ENCODE data around the gene FIBP. TPM values are rescaled to one million over a fixed set of nuclear protein-coding genes. Genes with fewer than 3 reads are reported as not detected.

FIBP gene
- total and polyA plus RNA-seq, 10 of the 15 experiments (the other 5 are each of a cell fraction or from before 2014, with no cell fraction given), result 65.1 to 182 (median 94.6) TPM

DNA sequence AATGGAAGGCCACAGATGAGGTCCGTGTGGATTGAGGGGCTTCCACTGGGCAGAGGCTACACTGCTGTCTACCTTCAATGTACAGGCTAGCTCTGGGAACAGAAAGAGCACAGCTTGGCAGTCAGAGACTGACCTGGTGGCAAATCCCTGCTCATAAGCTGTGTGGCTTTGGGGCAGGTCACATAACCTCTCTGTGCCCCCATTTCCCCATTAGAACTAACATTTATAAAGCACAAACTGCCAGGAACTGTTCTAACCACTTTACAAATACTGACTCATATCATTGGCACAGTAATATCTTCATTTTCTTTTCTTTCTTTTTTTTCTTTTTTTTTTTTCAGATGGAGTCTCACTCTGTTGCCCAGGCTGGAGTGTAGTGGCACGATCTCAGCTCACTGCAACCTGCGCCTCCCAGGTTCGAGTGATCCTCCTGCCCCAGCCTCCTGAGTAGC is 8.8 kb upstream of the FIBP start:
- no peak for FAIRE-seq
- peaks cover 31% of the 10 kb centered on the region for H3K79me2 ChIP-seq (ENCODE audit: control insufficient read depth, insufficient read depth, low read length)
- H3K4me1 ChIP-seq (ENCODE audit: control insufficient read depth, insufficient read depth, low read length), result peaks cover 20% of the 10 kb centered on the region
- H3K4me3 ChIP-seq, result no peak overlapping the region
- no peaks in the 10 kb centered on the region for H3K36me3 ChIP-seq (ENCODE audit: control insufficient read depth in 2 of 2, insufficient read depth in 2 of 2, low read length in 1 of 2)
- in situ Hi-C loops (cut with MboI), result no loop called here
- intact Hi-C loops (cut with micrococcal nuclease; ENCODE audit: unreplicated experiment), result loop anchor here (10.0 kb wide), 1 partner anchor 238 kb away; no protein-coding TSS in a partner anchor
- no peak overlapping the region for H3K9ac ChIP-seq (ENCODE audit: control insufficient read depth, insufficient read depth, low read length)
- H3K4me2 ChIP-seq (ENCODE audit: control insufficient read depth, insufficient read depth), result no peak overlapping the region
- H3K27ac ChIP-seq (ENCODE audit: control insufficient read depth, insufficient read depth), result no peak overlapping the region
- ChIA-PET CTCF (interaction anchor here (1.1 to 6.5 kb wide), 6 partner anchors 7 to 185 kb away, joined by 3 to 67 read pairs (median 8); partner anchors contain the start of genes CCDC85B, FIBP and KAT5), SMC1A (ENCODE audit: uncharacterized antibody, unreplicated experiment) (interaction anchor here (1.1 to 1.7 kb wide), 2 partner anchors 9 to 31 kb away, joined by 3 to 6 read pairs; no protein-coding TSS in a partner anchor), POLR2A (interaction anchor here (0.6 to 3.6 kb wide), 6 partner anchors 8 to 259 kb away, joined by 3 to 62 read pairs (median 4); partner anchors contain the start of genes CCDC85B, FIBP and SIPA1), RAD21 (ENCODE audit: unreplicated experiment) (no interaction called here)
- ATAC-seq, result no peak
- no peaks in the 10 kb centered on the region for H3K9me3 ChIP-seq (replicated peaks; ENCODE audit: control insufficient read depth, insufficient read depth, low read length)
- H4K20me1 ChIP-seq (ENCODE audit: control insufficient read depth, insufficient read depth), result no peaks in the 10 kb centered on the region
- 76% methylated on average over 4 of the region's 4 CpGs for WGBS (ENCODE audit: insufficient coverage, insufficient replicate concordance, low lambda C conversion rate, missing lambda C conversion rate)
- no peaks in the 10 kb centered on the region for H3K27me3 ChIP-seq (replicated peaks in 1 of 2; ENCODE audit: control insufficient read depth in 2 of 2, insufficient read depth in 2 of 2, low read length in 1 of 2)
- H2AFZ ChIP-seq (ENCODE audit: control insufficient read depth, low read depth, low read length), result no peak overlapping the region
- DNase-seq (ENCODE audit: low read depth, low spot score), result no peak
- TF ChIP-seq MYB (IDR thresholded peaks at IDR 0.05; ENCODE audit: borderline replicate concordance, low read depth, low read length) (no peak), YBX1 (IDR thresholded peaks at IDR 0.05) (no peak), SMARCA5 (IDR thresholded peaks at IDR 0.05) (no peak), SREBF2 (IDR thresholded peaks at IDR 0.05; ENCODE audit: low read length) (no peak), NFYA (IDR thresholded peaks at IDR 0.05; ENCODE audit: borderline replicate concordance, low read depth, low read length) (no peak), IRF4 (IDR thresholded peaks at IDR 0.05; ENCODE audit: low read depth, low read length) (no peak), NR2F1 (conservative IDR thresholded peaks at IDR 0.05) (no peak)
- TF ChIP-seq, protein P1, sequence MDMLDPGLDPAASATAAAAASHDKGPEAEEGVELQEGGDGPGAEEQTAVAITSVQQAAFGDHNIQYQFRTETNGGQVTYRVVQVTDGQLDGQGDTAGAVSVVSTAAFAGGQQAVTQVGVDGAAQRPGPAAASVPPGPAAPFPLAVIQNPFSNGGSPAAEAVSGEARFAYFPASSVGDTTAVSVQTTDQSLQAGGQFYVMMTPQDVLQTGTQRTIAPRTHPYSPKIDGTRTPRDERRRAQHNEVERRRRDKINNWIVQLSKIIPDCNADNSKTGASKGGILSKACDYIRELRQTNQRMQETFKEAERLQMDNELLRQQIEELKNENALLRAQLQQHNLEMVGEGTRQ (IDR thresholded peaks at IDR 0.05; ENCODE audit: borderline replicate concordance, low read depth, low read length), result no peak
- no TSS peak for BruUV-seq (replicated peaks)

Measured in GM12878 (cell line).